GM18867 (cell line): Measurements from ENCODE around the gene ELMO1.

Experiments used
- ATAC-seq: cut with Tn5 transposase; IDR thresholded peaks from one replicate; pipeline ENCODE4 v1.9.1; 2021; ENCODE audit warnings: mild to moderate bottlenecking, moderate library complexity; ENCODE audit not compliant: unreplicated experiment

ELMO1 gene

GRCh38 chr7:36821617-36822016, 627.0 kb downstream of the ELMO1 start:
- ATAC-seq, result no peak

- no peak for ATAC-seq
Observed at GRCh38 chr7:36820527-36821170, 628.0 kb downstream of the ELMO1 start.

GRCh38 chr7:36819639-36820038, 629.0 kb downstream of the ELMO1 start:
- ATAC-seq, result no peak

DNA sequence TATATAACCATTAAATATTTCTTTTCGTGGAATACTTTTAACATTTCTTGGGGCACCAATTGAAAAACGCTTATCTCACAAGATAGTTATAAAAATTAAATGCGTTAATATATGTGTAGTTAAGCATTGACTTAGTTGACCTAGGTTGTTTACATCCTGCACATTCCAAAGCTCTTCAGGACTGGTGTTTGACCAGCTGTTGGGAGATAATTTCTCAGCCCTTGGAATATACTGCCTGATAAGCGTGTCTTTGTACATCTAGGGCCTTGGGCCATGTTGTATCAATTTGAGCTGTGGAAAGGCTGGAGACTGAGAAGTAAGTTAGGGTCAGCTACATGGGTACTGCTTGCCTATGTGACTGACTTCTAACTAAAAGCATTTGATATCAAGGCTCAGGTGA, 634.4 kb downstream of the ELMO1 start:
- no peak for ATAC-seq

GRCh38 chr7:36811807-36812206, 636.9 kb downstream of the ELMO1 start:
- no peak for ATAC-seq

DNA sequence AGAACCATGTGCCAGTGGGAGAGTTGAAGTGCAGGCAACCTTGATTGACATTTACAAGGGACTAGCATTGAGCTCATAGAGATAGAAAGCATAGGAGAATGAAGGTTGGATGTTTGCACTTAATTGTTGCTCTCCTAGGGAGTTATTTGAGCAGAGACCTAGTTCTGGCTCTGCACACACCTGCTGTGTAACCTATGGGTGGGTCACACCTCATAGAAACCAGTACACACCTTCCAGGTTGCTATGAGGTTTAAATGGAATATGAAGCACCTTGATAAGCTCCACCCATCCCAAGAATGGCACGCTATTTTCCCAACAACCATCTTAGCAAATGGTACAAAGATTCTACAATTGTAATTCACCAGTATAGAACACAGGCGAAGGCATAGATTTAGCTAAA, 638.2 kb downstream of the ELMO1 start:
- ATAC-seq, result no peak

DNA sequence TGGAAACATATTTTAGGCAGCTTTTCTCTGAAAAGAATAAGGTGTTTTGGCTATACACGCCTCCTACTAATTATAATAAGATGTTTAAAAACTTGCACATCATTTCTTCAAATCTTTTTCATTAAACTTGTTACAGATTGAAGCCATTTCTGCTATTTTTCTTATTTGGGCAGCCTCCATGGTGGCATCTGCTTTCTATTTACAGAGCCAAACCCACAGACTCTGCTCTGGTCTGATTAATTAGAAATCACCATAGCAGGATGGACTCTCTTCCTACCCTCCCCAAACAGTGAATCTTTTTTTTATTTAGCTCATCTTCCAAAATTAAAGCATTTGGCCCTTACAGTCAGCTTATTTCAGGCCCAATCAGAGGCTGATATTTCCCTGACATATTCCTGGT, 638.6 kb downstream of the ELMO1 start:
- ATAC-seq, result no peak

DNA sequence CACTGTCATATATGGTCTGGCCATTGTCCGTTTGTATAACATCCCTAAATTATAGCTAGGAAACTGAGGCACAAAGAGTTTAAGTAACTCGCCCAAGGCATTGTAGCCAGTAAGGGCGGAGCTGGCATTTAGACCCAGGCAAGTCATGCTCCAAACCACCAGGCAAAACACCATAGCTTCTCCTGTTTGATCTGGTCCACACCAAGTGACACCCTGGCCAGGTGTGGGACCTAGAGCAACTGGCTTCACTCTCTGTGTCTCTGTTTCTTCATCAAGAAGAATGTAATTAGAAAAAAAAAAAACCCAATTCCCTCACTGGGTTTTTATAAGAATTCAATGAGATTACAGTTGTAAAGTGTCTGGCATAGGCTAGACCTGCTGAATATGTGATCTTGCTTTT, 639.2 kb downstream of the ELMO1 start:
- ATAC-seq, result no peak

- ATAC-seq, result no peak
Observed at GRCh38 chr7:36809086-36809485, 639.6 kb downstream of the ELMO1 start.

DNA sequence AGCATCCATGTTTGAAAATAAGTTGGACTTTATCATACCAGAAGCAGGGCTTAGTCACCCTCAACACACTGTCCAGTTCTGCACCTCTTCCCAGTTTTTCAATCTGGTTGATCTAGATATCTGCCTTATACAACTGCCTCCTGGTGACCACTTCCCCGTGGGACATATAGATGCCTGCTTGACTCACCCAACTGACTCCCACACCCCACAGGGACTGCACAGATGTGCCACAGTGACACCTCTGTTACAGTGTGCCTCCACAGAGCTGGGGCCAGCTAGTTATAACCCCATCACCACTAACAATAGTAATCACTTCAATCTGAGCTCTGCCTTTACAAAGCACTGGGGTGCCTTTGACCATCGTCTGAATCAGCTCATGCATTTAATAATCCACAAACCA, 641.8 kb downstream of the ELMO1 start:
- ATAC-seq, result no peak
